HG02884 (cell line): ENCODE results near the gene GRM4.

Experiments
- ATAC-seq: cut with Tn5 transposase; IDR thresholded peaks from one replicate; pipeline ENCODE4 v1.9.1; 2021; ENCODE audit warnings: mild to moderate bottlenecking, moderate library complexity; ENCODE audit not compliant: unreplicated experiment

GRM4 gene

DNA sequence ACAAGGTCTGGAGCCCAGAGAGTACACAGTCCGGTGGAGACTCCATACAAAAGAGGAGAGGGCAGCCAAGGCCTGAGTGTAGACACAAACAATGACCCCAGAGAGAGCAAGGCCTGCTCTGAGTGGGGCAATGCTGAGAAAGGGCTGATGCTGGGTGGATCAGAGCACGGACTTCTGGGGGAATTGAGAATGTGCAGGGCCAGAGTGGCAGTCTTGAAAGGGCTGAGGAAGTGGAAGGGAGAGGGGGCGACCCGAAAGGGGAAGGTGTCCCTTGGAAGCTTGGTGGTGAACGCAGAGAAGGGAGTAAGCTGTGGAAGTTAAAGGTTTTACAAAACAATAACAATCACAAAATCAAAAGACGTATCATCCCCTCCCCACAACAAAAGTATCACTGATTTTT lies 12.0 kb upstream of the GRM4 start:
- ATAC-seq, result no peak

GRCh38 chr6:34157236-34157830 lies 11.4 kb upstream of the GRM4 start:
- no peak for ATAC-seq

DNA sequence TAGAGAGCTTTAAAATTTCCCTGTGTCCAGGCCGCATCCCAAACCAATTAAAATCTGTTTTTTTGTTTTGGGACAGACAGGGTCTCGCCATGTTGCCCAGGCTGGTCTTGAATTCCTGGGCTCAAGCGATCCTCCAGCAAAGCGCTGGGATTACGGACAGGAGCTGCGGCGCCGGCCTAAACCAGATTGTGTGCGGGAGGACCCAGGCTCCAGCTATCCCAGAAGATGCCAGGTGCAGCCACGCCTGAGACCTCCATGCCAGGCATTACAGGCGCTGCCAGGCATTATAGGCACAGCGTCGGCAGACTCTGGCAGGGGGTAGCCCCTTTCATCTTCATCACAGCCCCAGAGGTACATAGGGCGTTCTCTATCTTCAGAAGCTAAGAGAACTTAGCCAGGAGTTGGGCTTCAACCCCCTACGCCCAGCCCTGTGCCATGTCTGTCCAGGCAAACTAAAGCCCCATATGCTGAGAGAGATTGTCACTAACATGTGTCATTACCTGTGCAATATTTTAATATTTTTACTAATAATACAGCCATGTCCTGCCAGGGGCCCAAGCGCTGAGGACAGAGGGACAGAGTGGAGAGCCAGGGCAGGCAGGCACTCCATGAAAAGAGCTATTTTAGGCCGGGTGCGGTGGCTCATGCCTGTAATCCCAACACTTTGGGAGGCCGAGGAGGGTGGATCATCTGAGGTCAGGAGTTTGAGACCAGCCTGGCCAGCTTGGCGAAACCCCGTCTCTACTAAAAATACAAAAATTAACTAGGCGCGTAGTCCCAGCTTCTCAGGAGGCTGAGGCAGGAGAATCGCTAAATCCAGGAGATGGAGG lies 9.8 kb upstream of the GRM4 start:
- no peak for ATAC-seq

DNA sequence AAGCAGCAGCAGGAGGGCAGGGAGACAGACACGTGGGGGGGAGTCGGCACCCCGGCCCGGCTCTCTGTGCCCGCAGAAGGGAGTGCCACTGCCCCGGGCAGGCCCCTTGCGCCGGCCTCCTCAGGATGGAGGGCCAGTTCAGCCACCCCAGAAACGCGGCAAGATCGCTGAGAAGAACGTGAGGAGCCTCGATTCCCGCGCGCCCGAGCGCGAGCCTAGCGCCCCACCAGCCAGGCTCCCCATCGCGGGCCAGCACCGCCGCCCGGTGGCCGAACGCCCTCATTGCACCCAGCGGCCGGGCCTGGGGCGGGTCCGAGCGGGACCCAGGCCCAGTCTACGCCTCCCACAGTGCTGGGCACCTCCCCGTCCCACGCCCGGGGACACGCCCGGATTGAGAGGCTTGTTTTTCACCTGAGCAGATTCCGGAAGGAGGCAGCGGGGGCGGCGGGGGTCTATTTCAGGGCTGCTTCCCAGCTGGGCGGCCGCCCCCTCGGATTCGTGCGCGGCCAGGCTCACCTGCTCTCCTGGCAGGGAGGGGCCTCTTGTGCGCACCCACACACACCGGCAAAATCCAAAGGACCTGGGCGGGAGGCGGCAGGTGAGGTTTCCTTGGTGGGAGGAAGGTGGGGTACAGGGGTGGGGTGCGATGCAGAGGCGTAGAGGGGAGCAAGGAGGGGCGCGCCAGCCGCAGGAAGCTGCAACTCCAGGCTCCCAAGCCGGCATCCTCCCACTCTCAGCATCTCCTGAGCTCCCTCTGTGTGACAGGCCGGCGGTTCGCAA lies 9.0 kb upstream of the GRM4 start:
- no peak for ATAC-seq

GRCh38 chr6:34152806-34153520 lies 7.1 kb upstream of the GRM4 start:
- ATAC-seq, result no peak

DNA sequence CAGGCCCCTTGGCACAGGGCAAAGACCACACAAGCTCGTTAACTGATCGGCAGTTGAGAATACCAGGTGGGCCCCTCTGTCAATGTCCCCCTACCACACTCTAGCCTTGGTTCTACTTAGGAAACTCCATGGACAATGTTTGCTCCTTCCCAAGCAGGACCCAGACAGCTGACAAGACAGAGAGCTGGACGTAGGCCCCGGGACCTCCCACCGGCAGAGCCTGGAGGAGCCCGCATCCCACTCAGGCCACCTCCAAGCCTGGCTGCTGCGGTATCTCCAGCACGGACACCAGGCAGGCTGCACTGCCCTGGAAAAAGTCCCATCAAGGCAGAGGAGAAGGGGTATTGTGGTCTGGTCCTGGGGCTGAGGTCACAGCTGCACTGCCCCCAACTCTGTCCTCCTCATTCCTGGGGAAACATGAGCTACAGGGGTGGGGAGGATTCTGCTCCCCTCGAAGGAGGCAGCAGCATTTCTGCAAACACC lies 6.2 kb upstream of the GRM4 start:
- no peak for ATAC-seq

DNA sequence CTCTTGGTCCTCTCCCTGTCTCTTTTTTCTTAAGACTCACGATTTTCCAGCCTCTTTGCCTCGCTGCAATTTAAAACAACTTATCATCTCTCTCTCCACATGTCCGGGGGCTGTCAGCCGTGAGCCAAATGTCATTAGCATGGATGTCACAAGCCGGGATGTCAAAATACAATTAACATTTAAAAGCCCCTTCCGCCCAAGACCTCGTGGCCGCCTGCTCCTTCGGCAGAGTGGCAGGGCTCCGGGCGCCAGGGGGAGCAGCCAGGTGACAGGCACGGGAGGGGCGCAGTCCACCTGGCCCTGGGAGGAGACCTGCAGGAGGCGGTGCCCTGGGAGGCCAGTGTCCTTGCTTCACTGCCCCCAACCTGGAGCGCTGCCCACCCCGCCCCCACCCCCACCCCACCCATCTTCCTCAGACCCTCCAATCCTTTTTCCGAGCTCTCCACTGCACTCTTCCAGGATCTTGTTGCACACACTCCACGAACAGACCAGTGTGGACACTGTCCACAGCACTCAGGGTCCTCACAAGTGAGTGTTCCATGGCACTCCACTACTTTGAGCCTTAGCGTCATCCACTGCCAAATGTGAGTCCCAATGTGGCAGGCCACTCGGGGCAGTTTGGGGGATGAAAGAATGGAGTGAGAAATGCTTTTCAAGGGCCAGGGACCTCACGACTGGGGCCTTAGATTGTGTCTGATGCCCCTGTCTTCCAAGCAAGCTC lies 5.6 kb upstream of the GRM4 start:
- no peak for ATAC-seq

DNA sequence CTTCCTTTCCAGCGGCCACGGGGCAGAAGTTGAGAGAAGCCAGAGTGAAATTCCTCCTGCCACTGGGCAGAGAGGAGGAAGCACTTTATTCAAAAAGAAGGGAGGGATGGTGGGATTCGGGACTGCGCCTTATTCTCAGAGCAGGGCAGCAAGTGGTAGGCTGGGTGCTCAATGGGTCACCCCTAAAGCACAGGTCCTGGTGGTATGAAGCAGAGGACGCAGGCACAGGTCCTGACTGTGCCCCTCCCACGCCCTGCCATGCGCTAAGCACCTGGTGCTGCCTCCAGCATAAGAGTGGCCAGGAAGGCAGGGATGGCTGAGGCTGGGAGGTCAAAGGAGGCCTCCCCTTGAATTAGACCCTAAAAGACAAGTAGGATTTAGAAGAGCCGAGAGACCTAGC lies 4.9 kb upstream of the GRM4 start:
- ATAC-seq, result no peak

DNA sequence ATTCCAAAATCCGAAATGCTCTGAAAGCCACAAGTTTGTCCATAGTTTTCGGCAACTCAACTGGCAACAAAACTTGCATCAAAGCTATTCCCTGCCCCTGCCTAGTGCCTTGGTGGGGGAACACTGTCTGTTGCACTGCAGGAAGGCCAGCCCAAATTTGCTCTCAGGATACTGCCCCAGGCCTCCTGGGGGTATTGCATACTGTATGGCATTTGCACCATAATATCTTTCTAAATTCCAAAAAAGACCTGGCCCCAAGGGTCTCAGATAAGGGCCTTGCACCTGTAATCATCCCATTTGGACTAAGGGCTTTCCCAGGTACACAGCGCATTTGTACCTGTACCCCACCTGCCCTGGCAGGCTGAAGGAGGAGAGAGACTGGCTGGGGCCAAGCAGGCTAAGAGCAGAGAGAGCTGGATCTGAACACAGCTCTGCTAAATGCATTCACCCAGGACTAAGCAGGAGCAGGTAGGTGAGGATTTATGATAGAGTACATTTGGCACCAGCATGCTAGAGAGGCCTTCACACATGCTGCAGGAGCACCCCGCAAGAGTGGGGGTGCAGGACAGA lies 4.0 kb upstream of the GRM4 start:
- ATAC-seq, result no peak

GRCh38 chr6:34149452-34149810 lies 3.5 kb upstream of the GRM4 start:
- no peak for ATAC-seq

- no peak for ATAC-seq
Observed at GRCh38 chr6:34148631-34149451, 3.0 kb upstream of the GRM4 start.

DNA sequence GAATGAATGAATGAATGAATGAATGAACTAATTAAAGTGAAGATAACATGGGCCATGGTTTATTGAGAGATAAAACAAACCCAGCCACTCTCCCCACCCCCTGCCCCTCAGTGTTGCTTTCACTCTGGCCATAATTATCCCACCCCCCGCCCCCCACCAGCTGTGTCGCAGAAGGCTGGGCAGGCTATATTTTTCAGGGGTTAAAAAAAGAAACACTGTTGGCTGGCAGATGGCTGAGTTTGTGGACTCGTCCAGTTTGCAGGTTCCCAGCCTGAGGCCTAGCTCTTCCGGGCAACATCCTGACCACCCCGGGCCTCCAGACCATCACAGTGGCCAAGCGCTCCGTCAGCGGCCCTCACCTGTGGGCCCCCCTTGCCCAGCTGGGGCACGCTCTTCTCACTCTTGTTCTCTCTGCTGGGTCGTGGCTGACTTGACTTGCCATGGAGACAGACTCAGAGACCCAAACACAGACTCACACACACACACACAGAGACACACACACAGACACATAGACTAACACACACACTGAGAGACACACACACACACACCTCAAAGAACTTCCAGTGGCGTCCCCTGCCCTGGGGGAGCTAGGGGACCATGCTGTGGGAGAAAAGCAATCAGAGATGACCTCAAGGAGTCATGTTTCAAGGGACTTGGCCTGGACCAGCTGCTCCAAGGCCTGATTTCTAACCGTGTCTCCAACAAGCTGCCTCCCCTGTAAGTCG lies 2.2 kb upstream of the GRM4 start:
- ATAC-seq, result no peak

DNA sequence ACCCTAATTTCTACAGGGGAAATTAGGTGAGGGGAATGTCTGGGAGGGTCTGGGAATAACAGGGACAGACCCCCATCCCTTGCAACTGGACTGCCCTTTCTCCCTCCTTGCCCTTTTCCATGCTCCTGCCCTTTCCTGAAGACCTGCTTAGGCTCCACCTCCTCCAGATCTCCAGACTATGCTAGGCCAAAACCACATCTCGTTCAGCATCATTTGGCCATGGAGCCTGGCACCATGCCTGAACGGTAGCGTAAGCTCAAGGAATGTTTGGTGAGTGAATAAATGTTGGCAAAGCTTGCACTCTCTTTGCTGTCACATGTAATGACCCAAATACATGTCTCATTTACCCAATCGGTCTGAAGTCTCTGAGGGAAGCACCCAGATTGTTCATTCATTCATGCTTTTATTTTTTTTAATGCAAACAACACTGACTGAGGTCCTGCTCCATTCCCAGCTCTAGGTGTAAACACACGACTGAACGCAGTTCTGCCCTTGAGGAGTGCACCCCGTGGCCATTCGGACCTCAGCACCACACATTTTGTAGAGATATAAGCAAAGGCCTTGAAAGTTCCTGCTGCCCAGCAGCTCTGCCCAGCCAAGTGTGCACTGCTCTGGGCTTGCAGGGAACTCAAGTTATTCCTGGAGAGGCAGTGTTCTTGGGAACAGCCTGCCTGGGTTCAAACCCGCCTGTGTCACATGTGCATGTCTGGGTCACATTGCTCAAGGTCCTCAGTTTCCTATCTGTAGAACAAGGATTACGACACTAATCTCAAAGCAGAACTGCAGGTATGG lies 1.1 kb upstream of the GRM4 start:
- ATAC-seq, result no peak

DNA sequence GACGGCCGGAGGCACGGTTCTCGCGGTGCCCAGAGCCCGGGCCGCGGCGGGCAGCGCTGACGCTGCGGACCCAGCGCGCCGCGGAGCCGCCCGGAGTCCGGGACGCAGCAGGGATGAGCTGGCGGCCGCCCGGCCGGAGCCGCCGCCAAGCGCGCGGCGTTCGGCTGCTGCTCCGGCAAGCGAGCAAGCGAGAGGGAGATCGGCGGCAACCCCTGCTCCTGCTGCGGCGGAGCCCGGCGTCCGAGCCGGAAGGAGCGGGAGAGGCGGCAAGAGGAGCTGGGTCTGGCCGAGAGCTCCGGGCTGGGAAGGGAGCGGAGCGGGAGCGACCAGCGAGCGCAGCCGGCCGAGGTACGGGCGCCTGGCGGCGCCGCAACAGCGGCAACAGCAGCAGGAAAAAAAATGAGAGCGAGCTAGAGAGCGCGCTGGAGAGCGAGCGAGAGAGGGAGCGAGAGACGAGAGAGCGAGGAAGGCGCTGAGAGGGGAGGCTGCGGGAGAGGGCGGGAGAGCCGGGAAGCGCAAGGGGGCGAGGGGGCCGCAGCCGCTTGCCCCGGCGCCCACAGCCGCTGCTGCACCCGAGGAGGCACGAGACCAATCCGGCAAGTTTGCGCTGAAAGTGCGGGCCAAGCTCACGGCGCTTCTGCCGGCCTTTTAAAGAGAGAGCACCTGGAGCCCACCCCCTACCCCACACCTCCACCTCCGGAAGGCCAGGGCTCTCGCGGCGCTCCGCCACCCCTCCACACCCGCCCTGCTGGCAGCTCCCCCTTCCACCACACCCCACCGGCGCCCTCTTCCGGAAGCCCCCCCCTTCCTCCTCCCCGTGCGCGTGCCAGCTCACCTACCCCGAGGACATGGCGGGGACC lies 496 bp downstream of the GRM4 start:
- ATAC-seq, result no peak

- no peak for ATAC-seq
Observed at GRCh38 chr6:34144581-34145160, 1.2 kb downstream of the GRM4 start.

DNA sequence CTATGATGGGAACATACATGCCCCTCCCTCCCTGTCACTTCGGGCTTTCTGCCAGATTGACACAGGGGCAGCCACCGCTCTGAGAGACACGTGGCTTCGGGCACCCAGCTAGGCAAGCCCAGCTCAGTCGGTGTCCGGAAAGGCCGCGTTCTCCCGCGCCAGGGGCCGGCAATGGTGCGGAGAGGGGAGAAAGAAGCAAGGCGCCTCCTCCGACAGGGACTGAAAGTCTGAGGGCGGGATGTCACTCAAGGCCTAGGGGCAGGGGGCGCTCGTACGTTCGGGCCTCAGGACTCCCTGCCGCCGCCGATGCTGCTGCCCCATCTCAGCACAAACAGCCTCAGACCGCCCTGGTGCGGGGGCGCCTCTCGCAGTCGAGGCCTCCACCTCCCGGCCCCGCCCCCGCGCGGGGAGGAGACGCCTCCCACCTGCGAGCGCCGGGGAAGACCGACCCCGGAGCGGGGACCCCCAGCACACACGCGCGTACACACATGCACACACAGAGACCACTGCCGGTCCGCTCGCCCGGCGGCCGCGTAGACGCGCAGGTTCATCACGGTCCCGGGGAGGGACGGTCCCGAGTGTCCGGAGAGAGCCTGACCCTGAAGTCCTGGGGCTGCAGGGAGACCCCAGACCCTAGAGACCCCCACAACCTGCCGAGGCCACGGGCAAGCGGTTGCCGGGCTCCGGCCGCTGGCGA lies 1.9 kb downstream of the GRM4 start:
- ATAC-seq, result no peak
